HG03066 (cell line): ENCODE measurements around the gene MAP7.
"Not testable (repeated sequence)": the region's sequence is repeated elsewhere in the genome, so short reads cannot be mapped to it uniquely, and the experiment has no call there.

ENCODE experiments used
- ATAC-seq: cut with Tn5 transposase; IDR thresholded peaks from one replicate; pipeline ENCODE4 v1.9.1; 2021; ENCODE audit warnings: low read depth; ENCODE audit not compliant: unreplicated experiment

The MAP7 gene

DNA sequence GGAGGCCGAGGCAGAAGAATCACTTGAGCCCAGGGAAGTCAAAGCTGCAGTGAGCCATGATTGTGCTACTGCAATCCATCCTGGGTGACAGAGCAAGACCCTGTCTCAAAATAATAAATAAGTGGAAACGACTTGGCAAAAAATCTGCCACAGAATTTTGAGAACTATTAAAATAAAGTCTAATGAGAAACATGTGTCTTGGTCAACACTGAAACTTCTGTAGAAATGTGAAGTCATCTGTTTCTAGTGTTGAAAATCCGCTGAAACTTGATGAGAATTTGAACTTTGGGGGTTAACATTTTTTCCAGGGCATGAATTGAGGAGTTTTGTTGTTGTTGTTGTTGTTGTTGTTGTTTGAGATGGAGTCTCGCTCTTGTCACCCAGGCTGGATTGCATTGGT lies 231.5 kb downstream of the MAP7 start:
- no peak for ATAC-seq

DNA sequence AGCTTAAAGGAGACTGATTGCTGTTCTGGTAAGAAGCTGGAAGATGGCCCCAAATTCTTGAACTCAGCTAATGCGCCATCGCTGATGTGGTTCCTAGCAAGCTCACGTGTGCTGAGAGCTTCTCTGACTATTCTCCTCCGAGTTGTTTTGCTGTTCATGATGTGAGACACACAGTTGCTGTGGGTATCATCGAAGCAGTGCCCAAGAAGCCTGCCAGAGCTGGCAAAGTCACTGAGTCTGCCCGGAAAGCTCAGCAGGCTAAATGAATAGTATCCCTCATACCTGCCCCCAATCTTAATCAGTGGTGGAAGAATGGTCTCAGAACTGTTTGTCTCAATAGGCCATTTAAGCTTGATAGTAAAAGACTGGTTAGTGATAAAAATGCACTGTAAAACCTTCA lies 232.3 kb downstream of the MAP7 start:
- ATAC-seq = no peak

DNA sequence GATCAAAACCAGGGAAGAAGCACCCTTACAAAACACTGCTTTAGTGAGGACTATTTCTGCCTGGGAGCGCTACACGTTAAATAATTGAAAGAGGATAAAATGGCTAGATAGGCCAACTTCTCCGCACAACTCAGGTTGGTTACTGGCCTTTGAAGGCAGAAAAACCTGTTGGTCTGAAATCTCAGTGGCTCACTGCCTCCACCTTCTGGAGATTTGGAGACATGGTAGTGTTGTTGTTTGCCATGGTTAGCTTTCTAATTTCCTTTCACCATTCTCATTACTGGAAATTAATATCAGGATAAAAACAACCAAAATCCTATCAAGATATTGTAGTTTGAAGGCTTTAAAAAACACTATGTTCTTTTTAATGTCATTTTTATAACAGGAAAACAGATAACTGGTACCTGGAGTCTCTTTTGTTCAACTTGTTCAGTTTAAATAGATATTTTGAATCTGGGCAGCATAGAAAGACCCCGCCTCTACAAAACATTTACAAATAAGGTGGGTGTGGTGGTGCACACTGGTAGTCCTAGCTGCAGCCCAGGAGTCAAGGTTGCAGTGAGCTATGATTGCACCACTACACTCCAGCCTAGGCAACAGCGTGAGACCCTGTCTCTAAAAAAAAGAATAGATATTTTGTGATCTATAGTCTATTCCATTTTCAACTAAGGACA lies 233.1 kb downstream of the MAP7 start:
- ATAC-seq = no peak

GRCh38 chr6:136315594-136315993 lies 234.6 kb downstream of the MAP7 start:
- ATAC-seq = no peak

DNA sequence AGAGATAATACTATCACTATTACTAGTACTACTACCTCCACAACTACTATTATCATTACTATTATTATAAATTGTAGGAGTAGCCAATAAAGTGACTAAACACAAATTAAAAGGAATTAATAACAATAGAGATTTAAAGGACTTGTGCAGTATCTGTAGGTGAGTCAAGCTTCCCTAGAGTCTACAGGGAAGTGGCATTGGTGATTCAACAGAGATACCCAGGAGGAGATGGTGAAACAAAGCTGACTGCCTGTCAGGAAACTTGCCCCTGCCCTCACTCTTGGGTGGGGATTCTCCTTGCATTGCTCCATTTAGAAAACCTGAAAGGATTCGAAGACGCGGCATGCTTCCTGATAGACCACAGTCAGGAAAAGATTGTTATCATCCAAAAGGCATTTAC lies 237.2 kb downstream of the MAP7 start:
- no peak for ATAC-seq

GRCh38 chr6:136309729-136310311 lies 240.4 kb downstream of the MAP7 start:
- ATAC-seq = no peak

DNA sequence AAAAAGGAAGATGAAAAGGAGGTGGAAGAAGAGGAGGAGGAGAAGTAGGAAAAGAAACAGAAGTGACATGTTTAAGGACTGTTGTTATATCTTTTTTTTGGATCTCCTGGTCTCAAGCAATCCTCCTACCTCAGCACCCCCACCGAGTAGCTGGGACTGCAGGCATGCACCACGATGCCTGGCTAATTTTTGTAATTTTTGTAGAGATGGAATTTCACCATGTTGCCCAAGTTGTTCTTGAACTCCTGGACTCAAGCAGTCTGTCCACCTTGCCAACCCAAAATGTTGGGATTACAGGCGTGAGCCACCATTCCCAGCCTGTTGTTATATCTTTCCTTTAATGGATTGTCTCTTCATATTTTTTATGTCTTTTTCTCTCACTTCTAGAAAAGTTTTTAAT lies 241.1 kb downstream of the MAP7 start:
- ATAC-seq = no peak

DNA sequence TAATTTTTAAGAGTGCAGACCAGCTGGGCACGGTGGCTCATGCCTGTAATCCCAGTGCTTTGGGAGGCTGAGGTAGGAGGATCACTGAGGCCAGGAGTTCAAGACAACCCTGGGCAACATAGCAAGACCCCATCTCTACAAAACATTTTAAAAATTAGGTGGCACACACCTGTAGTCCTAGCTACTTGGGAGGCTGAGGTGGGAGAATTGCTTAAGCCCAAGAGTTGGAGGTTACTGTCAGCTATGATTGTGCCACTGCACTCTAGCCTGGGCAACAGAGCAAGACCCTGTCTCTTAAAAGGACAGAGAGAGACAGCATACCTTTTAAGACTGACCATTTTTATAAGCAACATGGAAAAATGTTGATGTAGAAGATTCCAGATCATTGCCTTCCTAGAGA lies 241.8 kb downstream of the MAP7 start:
- ATAC-seq = not testable (repeated sequence)

DNA sequence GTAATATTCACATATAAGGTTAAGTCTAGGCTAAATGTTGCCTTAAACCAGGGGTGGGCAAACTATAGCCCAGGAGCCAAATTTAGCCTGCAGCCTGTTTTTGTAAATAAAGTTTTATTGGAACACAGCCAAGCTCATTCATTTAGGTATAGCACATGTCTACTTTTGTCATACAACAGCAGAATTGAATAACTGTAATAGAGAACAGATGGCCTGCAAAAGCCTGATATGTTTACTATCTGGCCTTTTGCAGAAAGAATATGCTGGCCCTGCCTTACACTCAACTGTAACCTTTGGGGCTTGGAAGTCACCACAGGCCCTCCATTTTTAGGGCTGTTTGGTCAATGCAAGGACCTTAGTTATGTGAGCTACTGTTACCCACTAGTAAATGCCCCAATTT lies 242.9 kb downstream of the MAP7 start:
- ATAC-seq = no peak

- ATAC-seq = no peak
These were observed 243.8 kb downstream of the MAP7 start for GRCh38 chr6:136306466-136306865.

DNA sequence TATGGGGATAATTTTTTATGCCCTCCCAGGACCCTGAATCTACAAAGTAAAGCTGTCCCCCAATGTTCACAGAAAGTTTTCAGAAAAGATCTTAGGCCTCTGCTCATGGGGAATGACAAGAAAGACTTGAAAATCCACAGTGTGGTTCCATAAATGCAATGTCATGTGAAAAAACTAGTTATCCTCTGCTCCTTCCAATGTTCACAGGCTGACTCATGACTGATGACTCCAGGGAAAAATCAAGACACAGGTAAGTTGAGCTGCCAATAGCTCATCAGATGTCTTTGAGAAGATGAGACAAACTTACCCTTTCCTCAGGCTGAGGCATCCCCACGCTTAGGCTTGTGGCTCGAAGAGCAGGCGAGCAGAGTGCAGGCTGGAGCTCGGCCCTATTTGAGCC lies 245.8 kb downstream of the MAP7 start:
- ATAC-seq = no peak

DNA sequence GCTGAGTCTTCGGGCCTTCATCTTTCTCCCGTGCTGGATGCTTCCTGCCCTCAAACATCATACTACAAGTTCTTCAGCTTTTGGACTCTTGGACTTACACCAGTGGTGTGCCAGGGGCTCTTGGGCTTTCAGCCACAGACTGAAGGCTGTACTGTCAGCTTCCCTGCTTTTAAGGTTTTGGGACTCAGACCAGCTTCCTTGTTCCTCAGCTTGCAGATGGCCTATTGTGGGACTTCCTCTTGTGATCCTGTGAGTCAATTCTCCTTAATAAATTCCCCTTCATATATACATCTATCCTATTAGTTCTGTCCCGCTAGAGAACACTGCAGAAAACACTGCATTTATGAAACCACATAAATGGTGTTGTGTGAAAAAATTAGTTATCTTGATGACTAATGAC lies 246.7 kb downstream of the MAP7 start:
- ATAC-seq = no peak

- ATAC-seq = no peak
These were observed 255.6 kb downstream of the MAP7 start for GRCh38 chr6:136294621-136295020.
